Endothelial cell of umbilical vein (primary cell): ENCODE data around the gene MPG. TPM values are rescaled to one million over a fixed set of nuclear protein-coding genes. Genes with fewer than 3 reads are reported as not detected.

Experiments
- BruUV-seq: library from RNA; stranded (reverse); fragments of 400-500 nt; replicated peaks from 2 replicates; lab custom pipeline; 2021; lab: Mats Ljungman, UMichigan
- CTCF ChIA-PET: fragments of 300-600, 350-600 bp; sonication (Branson Sonifier 250); formaldehyde crosslinking; loops from one replicate; lab custom pipeline; 2021; ENCODE audit warnings: antibody characterized with exemption, inconsistent platforms; lab: Charles Lee
- POLR2A ChIA-PET: fragments of 300-600, 350-600 bp; sonication (Branson Sonifier 250); formaldehyde crosslinking; loops from one replicate; lab custom pipeline; 2021; ENCODE audit warnings: antibody characterized with exemption, inconsistent platforms; lab: Charles Lee
- DNase-seq: peaks from one replicate; pipeline ENCODE4 v3.0.0-alpha.2; 2011; ENCODE audit warnings: low read depth, low spot score
- FAIRE-seq: peaks from 2 replicates; lab custom pipeline; 2011; peaks lifted over from hg19 to GRCh38; lab: Jason Lieb, UNC
- H2AFZ ChIP-seq: 2 replicates; pipeline ENCODE4 v1.6.0; 2012; ENCODE audit warnings: low read depth, low read length, control low read depth, inconsistent platforms
- H3K27ac ChIP-seq: 2 replicates; pipeline ENCODE4 v1.5.1; 2011; ENCODE audit warnings: low read depth, mild to moderate bottlenecking, control low read depth, low read length, moderate library complexity; ENCODE audit not compliant: insufficient read depth
- H3K27me3 ChIP-seq, 2 experiments: 2 replicates each; pipeline versions ENCODE4 v1.6.0 to v1.6.1; 2011; ENCODE audit warnings: low read length in 2 of 2, mixed read lengths in 1 of 2; ENCODE audit not compliant: control insufficient read depth in 2 of 2, insufficient read depth in 2 of 2
- H3K36me3 ChIP-seq, 2 experiments: 2 replicates in 1 of 2; 3 replicates in 1 of 2; pipeline ENCODE4 v1.5.1; 2011; ENCODE audit warnings: low read length in 2 of 2, mild to moderate bottlenecking in 1 of 2, moderate library complexity in 1 of 2; ENCODE audit not compliant: control insufficient read depth in 2 of 2, insufficient read depth in 2 of 2; ENCODE audit errors: extremely low read depth in 1 of 2
- H3K4me1 ChIP-seq: 3 replicates; pipeline ENCODE4 v1.5.1; 2011; ENCODE audit warnings: mild to moderate bottlenecking, low read length; ENCODE audit not compliant: control insufficient read depth, insufficient read depth; ENCODE audit errors: extremely low read depth
- H3K4me2 ChIP-seq: 2 replicates; pipeline ENCODE4 v1.6.1; 2011; ENCODE audit warnings: low read length, control low read depth, mixed read lengths; ENCODE audit not compliant: insufficient read depth
- H3K4me3 ChIP-seq, 3 experiments: fragments of 200-600 bp in 1 of 3; sonication (generic), shearing (Covaris generic) in 1 of 3; replicated peaks in 1 of 3; 2 replicates each; pipeline ENCODE4 v1.5.1; 2011 to 2016; ENCODE audit warnings: control low read depth in 3 of 3, low read length in 3 of 3, mild to moderate bottlenecking in 2 of 3, inconsistent platforms in 1 of 3, low read depth in 1 of 3, moderate library complexity in 1 of 3; ENCODE audit not compliant: insufficient read depth in 1 of 3
- H3K79me2 ChIP-seq: 2 replicates; pipeline ENCODE4 v1.6.0; 2012; ENCODE audit warnings: low read length, inconsistent platforms; ENCODE audit not compliant: control insufficient read depth, insufficient read depth
- H3K9ac ChIP-seq: replicated peaks from 2 replicates; pipeline ENCODE3; 2011; ENCODE audit warnings: low read length, control low read depth; ENCODE audit not compliant: insufficient read depth; ENCODE audit errors: extremely low read depth
- H3K9me1 ChIP-seq: replicated peaks from 3 replicates; pipeline ENCODE4 v1.6.0; 2011; ENCODE audit warnings: mild to moderate bottlenecking, low read length; ENCODE audit not compliant: control insufficient read depth, insufficient read depth; ENCODE audit errors: extremely low read depth
- H3K9me3 ChIP-seq: replicated peaks from 2 replicates; pipeline ENCODE4 v1.5.1; 2012; ENCODE audit warnings: low read length, inconsistent platforms; ENCODE audit not compliant: control insufficient read depth, insufficient read depth
- H4K20me1 ChIP-seq: replicated peaks from 2 replicates; pipeline ENCODE3; 2011; ENCODE audit warnings: mild to moderate bottlenecking, low read length; ENCODE audit not compliant: control insufficient read depth, insufficient read depth; ENCODE audit errors: extremely low read depth
- EZH2 ChIP-seq: IDR thresholded peaks from 2 replicates; pipeline ENCODE4 v1.6.1; 2012; ENCODE audit warnings: borderline replicate concordance, low read depth, mild to moderate bottlenecking, moderate library complexity, low read length, inconsistent platforms; ENCODE audit not compliant: severe bottlenecking
- FOS ChIP-seq: IDR thresholded peaks from 2 replicates; pipeline ENCODE4 v1.6.1; 2011; ENCODE audit warnings: mild to moderate bottlenecking, low read length, moderate library complexity, borderline replicate concordance; ENCODE audit not compliant: insufficient read depth
- GATA2 ChIP-seq: IDR thresholded peaks from 2 replicates; pipeline ENCODE4 v1.7.0; 2011; ENCODE audit warnings: low read depth, mild to moderate bottlenecking, moderate library complexity, mixed read lengths, low read length; ENCODE audit not compliant: insufficient read length, insufficient read depth
- JUN ChIP-seq: IDR thresholded peaks from 2 replicates; pipeline ENCODE4 v1.6.1; 2011; ENCODE audit warnings: borderline replicate concordance, low read depth; ENCODE audit not compliant: insufficient read length, insufficient read depth
- MYC ChIP-seq: IDR thresholded peaks from one replicate; pipeline ENCODE4 v1.6.1; 2011; ENCODE audit warnings: mild to moderate bottlenecking, low read depth, low read length
- POLR2A ChIP-seq: IDR thresholded peaks from 2 replicates; pipeline ENCODE4 v1.6.1; 2012; ENCODE audit warnings: low read depth, mild to moderate bottlenecking, control low read depth, low read length
- POLR2AphosphoS5 ChIP-seq: IDR thresholded peaks from 2 replicates; pipeline ENCODE4 v1.6.1; 2012; ENCODE audit warnings: low read depth, mild to moderate bottlenecking, control low read depth, low read length, moderate library complexity; ENCODE audit not compliant: insufficient read depth
- dilution Hi-C: fragments of 300-500 bp; cut with MboI; formaldehyde crosslinking; loops from one replicate; pipeline ENCODE4 v1.15.0; 2019; ENCODE audit warnings: low sequenced_read_pairs; ENCODE audit not compliant: extremely low pct_ligation_motif_present
- intact Hi-C: fragments of 100-400 bp; cut with micrococcal nuclease; formaldehyde crosslinking; loops from one replicate; pipeline ENCODE4 v1.10.0; 2022
- polyA plus RNA-seq, 4 experiments: library from polyadenylated mRNA; depleted of rRNA in 3 of 4; stranded (reverse) in 3 of 4; unstranded in 1 of 4; fragments of >200 nt; gene quantifications; 2 replicates each; pipeline versions ENCODE4 v1.2.1 to v1.2.3, GENCODE V29; 2011 to 2012; ENCODE audit warnings: missing spikeins in 1 of 4
- total RNA-seq: library from RNA; stranded (reverse); gene quantifications from 2 replicates; pipeline ENCODE4 v1.2.3, GENCODE V29; 2021
- TF ChIP-seq, protein P1 (sequence below), 2 donors: IDR thresholded peaks; 1 replicate in 1 of 2; 2 replicates in 1 of 2; pipeline ENCODE4 v1.5.1; 2011; ENCODE audit warnings: low read length in 2 of 2, mild to moderate bottlenecking in 2 of 2, moderate library complexity in 2 of 2, control low read depth in 1 of 2, inconsistent platforms in 1 of 2, low read depth in 1 of 2; ENCODE audit not compliant: insufficient read depth in 1 of 2; ENCODE audit errors: extremely low read depth in 1 of 2
- TF ChIP-seq, protein P2 (sequence below): IDR thresholded peaks from 2 replicates; pipeline ENCODE4 v1.6.1; 2011; ENCODE audit not compliant: insufficient read depth, insufficient read length

The MPG gene
- total and polyA plus RNA-seq, 2 donors (not counting 3 experiments of a cell fraction or from before 2014, with no cell fraction given): 70.5 to 140 TPM

DNA sequence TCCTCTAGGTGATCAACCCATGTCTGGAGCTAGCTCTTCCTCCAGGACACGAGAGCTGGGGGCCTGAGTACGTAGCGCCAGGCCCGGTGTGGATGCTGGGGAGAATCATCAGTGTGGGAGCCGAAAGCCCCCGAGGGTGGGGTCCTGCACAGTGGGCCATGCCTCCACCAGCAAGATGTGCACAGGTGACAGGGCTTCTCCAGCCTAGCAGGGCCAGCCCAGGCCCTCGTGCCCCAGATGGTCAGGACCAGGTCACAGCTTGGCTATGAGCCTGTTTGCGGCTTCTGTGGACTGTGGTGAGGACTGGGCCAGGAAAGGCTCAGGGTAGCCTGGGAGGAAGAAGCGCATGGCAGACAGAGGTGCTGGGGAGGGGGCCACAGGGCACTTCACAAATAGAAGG is 7.8 kb downstream of the MPG start:
- FAIRE-seq (no peak), DNase-seq (no peak)
- Histone ChIP-seq H2AFZ (no peak overlapping the region), H4K20me1 (no peaks in the 10 kb centered on the region), H3K4me3 (no peak overlapping the region), H3K36me3 (peaks cover 3 to 29% of the 10 kb centered on the region in 2 experiments), H3K4me1 (peaks cover 33% of the 10 kb centered on the region), H3K27me3 (no peaks in the 10 kb centered on the region), H3K4me2 (no peak overlapping the region), H3K9me1 (no peaks in the 10 kb centered on the region), H3K27ac (peak overlapping the region; percentile 41), H3K79me2 (no peaks in the 10 kb centered on the region), H3K9me3 (no peaks in the 10 kb centered on the region), H3K9ac (no peak overlapping the region)
- TSS peak; percentile 73 for BruUV-seq
- TF ChIP-seq POLR2AphosphoS5 (no peak), FOS (no peak), POLR2A (no peak), GATA2 (no peak), EZH2 (no peak), MYC (no peak), JUN (no peak)
- TF ChIP-seq, protein P1, sequence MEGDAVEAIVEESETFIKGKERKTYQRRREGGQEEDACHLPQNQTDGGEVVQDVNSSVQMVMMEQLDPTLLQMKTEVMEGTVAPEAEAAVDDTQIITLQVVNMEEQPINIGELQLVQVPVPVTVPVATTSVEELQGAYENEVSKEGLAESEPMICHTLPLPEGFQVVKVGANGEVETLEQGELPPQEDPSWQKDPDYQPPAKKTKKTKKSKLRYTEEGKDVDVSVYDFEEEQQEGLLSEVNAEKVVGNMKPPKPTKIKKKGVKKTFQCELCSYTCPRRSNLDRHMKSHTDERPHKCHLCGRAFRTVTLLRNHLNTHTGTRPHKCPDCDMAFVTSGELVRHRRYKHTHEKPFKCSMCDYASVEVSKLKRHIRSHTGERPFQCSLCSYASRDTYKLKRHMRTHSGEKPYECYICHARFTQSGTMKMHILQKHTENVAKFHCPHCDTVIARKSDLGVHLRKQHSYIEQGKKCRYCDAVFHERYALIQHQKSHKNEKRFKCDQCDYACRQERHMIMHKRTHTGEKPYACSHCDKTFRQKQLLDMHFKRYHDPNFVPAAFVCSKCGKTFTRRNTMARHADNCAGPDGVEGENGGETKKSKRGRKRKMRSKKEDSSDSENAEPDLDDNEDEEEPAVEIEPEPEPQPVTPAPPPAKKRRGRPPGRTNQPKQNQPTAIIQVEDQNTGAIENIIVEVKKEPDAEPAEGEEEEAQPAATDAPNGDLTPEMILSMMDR (IDR thresholded peaks at IDR 0.05; ENCODE audit: extremely low read depth in 1 of 2, insufficient read depth in 1 of 2, low read depth in 1 of 2, low read length in 2 of 2): no peak
- TF ChIP-seq, protein P2, sequence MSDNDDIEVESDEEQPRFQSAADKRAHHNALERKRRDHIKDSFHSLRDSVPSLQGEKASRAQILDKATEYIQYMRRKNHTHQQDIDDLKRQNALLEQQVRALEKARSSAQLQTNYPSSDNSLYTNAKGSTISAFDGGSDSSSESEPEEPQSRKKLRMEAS: no peak
- CTCF ChIA-PET: interaction anchor here (1.2 to 17.6 kb wide), 4 partner anchors 11 to 32 kb away, joined by 3 to 790 read pairs (median 32); partner anchors contain the start of genes MPG, POLR3K, RHBDF1 and SNRNP25
- dilution Hi-C loops (no loop called here), intact Hi-C loops (no loop called here)
- POLR2A ChIA-PET: interaction anchor here (1.9 kb wide), 1 partner anchor 8 kb away, joined by 5 read pairs; no protein-coding TSS in a partner anchor
